GM12878 (cell line): ENCODE data around the gene APLP2. TPM values are rescaled to one million over a fixed set of nuclear protein-coding genes. Genes with fewer than 3 reads are reported as not detected.

Experiments used
- ATAC-seq: fragments of 200-7000 bp; cut with Tn5 transposase; 3 replicates; pipeline ENCODE4 v1.9.1; 2020; ENCODE audit warnings: mild to moderate bottlenecking, moderate library complexity
- BruUV-seq: library from RNA; stranded (reverse); fragments of 400-500 nt; replicated peaks from 2 replicates; lab custom pipeline; 2021; lab: Mats Ljungman, UMichigan
- CTCF ChIA-PET: fragments of 300-600 bp; sonication (Branson Sonifier 250); formaldehyde crosslinking; extraction: SDS; loops from one replicate; lab custom pipeline; 2021; ENCODE audit warnings: inconsistent platforms; lab: Yijun Ruan, JAX
- POLR2A ChIA-PET: fragments of 350-600 bp; formaldehyde crosslinking; extraction: SDS; loops from one replicate; lab custom pipeline; 2021; ENCODE audit warnings: inconsistent platforms; lab: Charles Lee
- RAD21 ChIA-PET: fragments of 300-600 bp; sonication (Branson Sonifier 250); formaldehyde crosslinking; loops from one replicate; lab custom pipeline; 2023; ENCODE audit warnings: antibody characterized with exemption; ENCODE audit not compliant: unreplicated experiment; lab: Charles Lee
- SMC1A ChIA-PET: fragments of 300-600 bp; sonication (Branson Sonifier 250); formaldehyde crosslinking; loops from one replicate; lab custom pipeline; 2023; ENCODE audit not compliant: unreplicated experiment, uncharacterized antibody; lab: Charles Lee
- DNase-seq: peaks from one replicate; pipeline ENCODE4 v3.0.0-alpha.2; 2011; ENCODE audit warnings: low read depth, low spot score
- FAIRE-seq: peaks from 3 replicates; lab custom pipeline; 2011; peaks lifted over from hg19 to GRCh38; lab: Jason Lieb, UNC
- H2AFZ ChIP-seq: 2 replicates; pipeline ENCODE4 v1.6.0; 2011; ENCODE audit warnings: low read depth, low read length, control low read depth; ENCODE audit not compliant: control insufficient read depth
- H3K27ac ChIP-seq: 2 replicates; pipeline ENCODE4 v1.5.1; 2011; ENCODE audit warnings: control low read depth; ENCODE audit not compliant: control insufficient read depth, insufficient read depth
- H3K27me3 ChIP-seq, 2 experiments: replicated peaks in 1 of 2; 2 replicates each; pipeline versions ENCODE4 v1.6.0 to v1.6.1; 2011; ENCODE audit warnings: low read length in 1 of 2; ENCODE audit not compliant: control insufficient read depth in 2 of 2, insufficient read depth in 2 of 2
- H3K36me3 ChIP-seq, 2 experiments: 2 replicates each; pipeline ENCODE4 v1.5.1; 2011; ENCODE audit warnings: low read length in 1 of 2; ENCODE audit not compliant: control insufficient read depth in 2 of 2, insufficient read depth in 2 of 2
- H3K4me1 ChIP-seq: 2 replicates; pipeline ENCODE4 v1.6.1; 2011; ENCODE audit warnings: mild to moderate bottlenecking, low read length, moderate library complexity, mixed read lengths; ENCODE audit not compliant: control insufficient read depth, insufficient read depth
- H3K4me2 ChIP-seq: 2 replicates; pipeline ENCODE4 v1.6.0; 2011; ENCODE audit warnings: control low read depth; ENCODE audit not compliant: control insufficient read depth, insufficient read depth
- H3K4me3 ChIP-seq: fragments of 200-600 bp; sonication (generic); 2 replicates; pipeline ENCODE4 v1.5.1; 2016
- H3K79me2 ChIP-seq: 2 replicates; pipeline ENCODE4 v1.6.0; 2011; ENCODE audit warnings: low read length; ENCODE audit not compliant: control insufficient read depth, insufficient read depth
- H3K9ac ChIP-seq: 2 replicates; pipeline ENCODE4 v1.8.0; 2011; ENCODE audit warnings: low read length, control low read depth, mixed read lengths; ENCODE audit not compliant: control insufficient read depth, insufficient read depth
- H3K9me3 ChIP-seq: replicated peaks from 3 replicates; pipeline ENCODE4 v1.5.1; 2011; ENCODE audit warnings: mild to moderate bottlenecking, low read length; ENCODE audit not compliant: control insufficient read depth, insufficient read depth
- H4K20me1 ChIP-seq: 2 replicates; pipeline ENCODE4 v1.6.0; 2011; ENCODE audit not compliant: control insufficient read depth, insufficient read depth
- EGR1 ChIP-seq, 2 experiments: IDR thresholded peaks; 1 replicate in 1 of 2; 2 replicates in 1 of 2; pipeline ENCODE4 v1.6.1; 2011 to 2012; ENCODE audit warnings: low read depth in 2 of 2, low read length in 2 of 2, borderline replicate concordance in 1 of 2, mild to moderate bottlenecking in 1 of 2, moderate library complexity in 1 of 2
- NR2C1 ChIP-seq: fragments of 450-650 bp; IDR thresholded peaks from 2 replicates; pipeline ENCODE4 v1.6.1; 2017; ENCODE audit warnings: antibody characterized with exemption, mild to moderate bottlenecking, moderate library complexity
- RAD21 ChIP-seq: IDR thresholded peaks from 2 replicates; pipeline ENCODE4 v1.6.1; 2011; ENCODE audit warnings: mild to moderate bottlenecking, low read depth, low read length, moderate library complexity; ENCODE audit not compliant: insufficient read depth
- RB1 ChIP-seq: fragments of 450-650 bp; formaldehyde crosslinking; IDR thresholded peaks from 2 replicates; pipeline ENCODE4 v1.6.1; 2017; ENCODE audit warnings: mild to moderate bottlenecking, borderline replicate concordance
- ZNF217 ChIP-seq: fragments of 450-650 bp; IDR thresholded peaks from 2 replicates; pipeline ENCODE4 v1.6.1; 2017; ENCODE audit warnings: antibody characterized with exemption, mild to moderate bottlenecking
- WGBS: methylation state at CpG from one replicate; pipeline ENCODE4 v1.1.6; 2016; ENCODE audit warnings: low lambda C conversion rate; ENCODE audit not compliant: insufficient replicate concordance, insufficient coverage; ENCODE audit errors: missing lambda C conversion rate; 5-methylcytosine and 5-hydroxymethylcytosine counted together
- in situ Hi-C: fragments of 300-500 bp; cut with MboI; formaldehyde crosslinking; loops from 9 replicates; pipeline ENCODE4 v1.14.3; 2018; ENCODE audit warnings: mixed read lengths
- intact Hi-C: fragments of 100-400 bp; cut with micrococcal nuclease; formaldehyde crosslinking; loops from one replicate; pipeline ENCODE4 v1.14.2; 2022; ENCODE audit not compliant: unreplicated experiment
- polyA plus RNA-seq, 11 experiments: library from polyadenylated mRNA; depleted of rRNA in 4 of 11; unstranded in 6 of 11; stranded (reverse) in 5 of 11; fragments of >200 nt; fragmentation: Nextera tagmentation in 4 of 11; fragmentation: Illumina TruSeq in 1 of 11; extraction: Ambion mirVana in 4 of 11; extraction: Trizol in 1 of 11; gene quantifications; 1 replicate in 1 of 11; 2 replicates in 10 of 11; pipeline versions ENCODE4 v1.2.1 to v1.2.3, GENCODE V29; 2011 to 2016; ENCODE audit warnings: inconsistent platforms in 2 of 11, missing spikeins in 2 of 11, low read depth in 1 of 11
- total RNA-seq, 4 experiments: library from RNA; depleted of rRNA in 3 of 4; stranded (reverse); fragments of >200 nt in 3 of 4; fragmentation: Illumina TruSeq in 1 of 4; extraction: Trizol in 1 of 4; gene quantifications; 2 replicates each; pipeline versions ENCODE4 v1.2.1 to v1.2.3, GENCODE V29; 2013 to 2021
- TF ChIP-seq, protein P1 (sequence below), 3 experiments: IDR thresholded peaks in 2 of 3; conservative IDR thresholded peaks in 1 of 3; 2 replicates each; pipeline ENCODE4 v1.5.1; 2011; ENCODE audit warnings: low read depth in 3 of 3, low read length in 3 of 3, mild to moderate bottlenecking in 3 of 3, control low read depth in 2 of 3, moderate library complexity in 2 of 3, inconsistent platforms in 1 of 3, mixed read lengths in 1 of 3; ENCODE audit not compliant: control insufficient read depth in 2 of 3, insufficient read depth in 1 of 3; ENCODE audit errors: extremely low read depth in 1 of 3
- TF ChIP-seq, protein P2 (sequence below): fragments of 450-650 bp; IDR thresholded peaks from 2 replicates; pipeline ENCODE4 v1.6.1; 2016; ENCODE audit warnings: mild to moderate bottlenecking

The APLP2 gene
- total and polyA plus RNA-seq, 10 of the 15 experiments (the other 5 are each of a cell fraction or from before 2014, with no cell fraction given) = 2.3 to 38.8 (median 21.3) TPM

DNA sequence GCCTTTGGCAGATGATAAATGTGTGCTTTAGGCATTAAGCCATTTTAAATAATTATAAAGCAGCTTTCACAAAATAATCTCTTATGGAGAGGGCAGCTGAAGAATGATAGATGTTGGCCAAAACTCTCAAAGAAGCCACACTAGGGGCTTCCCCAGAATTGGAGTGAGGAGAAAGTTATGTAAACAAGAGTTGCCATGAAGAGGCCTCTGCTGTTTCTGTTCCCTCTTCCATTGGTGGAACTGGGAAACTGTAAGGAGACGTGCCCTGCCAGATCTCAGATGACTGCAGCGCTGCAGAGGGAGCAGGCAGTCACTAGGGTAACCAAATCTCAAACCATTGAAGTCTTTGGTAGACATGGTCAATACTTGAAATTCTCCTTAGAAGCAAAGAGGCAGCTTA, 19.4 kb upstream of the APLP2 start:
- no peak for FAIRE-seq
- POLR2A ChIA-PET = no interaction called here
- 33% methylated on average over 2 of the region's 2 CpGs for WGBS

More for the DNA sequence above, 19.4 kb upstream of the APLP2 start:
- Histone ChIP-seq H3K9ac (no peak overlapping the region), H3K4me2 (no peak overlapping the region), H4K20me1 (no peaks in the 10 kb centered on the region), H3K36me3 (no peaks in the 10 kb centered on the region), H3K9me3 (no peaks in the 10 kb centered on the region), H3K4me3 (no peak overlapping the region), H2AFZ (no peak overlapping the region), H3K79me2 (no peaks in the 10 kb centered on the region), H3K27me3 (peaks cover 0 to 2% of the 10 kb centered on the region in 2 experiments; a peak in 2 of 4 replicates), H3K4me1 (no peaks in the 10 kb centered on the region), H3K27ac (no peak overlapping the region)
- in situ Hi-C loops (no loop called here), intact Hi-C loops (no loop called here)
- RAD21 ChIA-PET = interaction anchor here (1.1 to 1.2 kb wide), 2 partner anchors 46 to 82 kb away, joined by 3 read pairs; no protein-coding TSS in a partner anchor
- no peak for TF ChIP-seq NR2C1
- TF ChIP-seq, protein P1, sequence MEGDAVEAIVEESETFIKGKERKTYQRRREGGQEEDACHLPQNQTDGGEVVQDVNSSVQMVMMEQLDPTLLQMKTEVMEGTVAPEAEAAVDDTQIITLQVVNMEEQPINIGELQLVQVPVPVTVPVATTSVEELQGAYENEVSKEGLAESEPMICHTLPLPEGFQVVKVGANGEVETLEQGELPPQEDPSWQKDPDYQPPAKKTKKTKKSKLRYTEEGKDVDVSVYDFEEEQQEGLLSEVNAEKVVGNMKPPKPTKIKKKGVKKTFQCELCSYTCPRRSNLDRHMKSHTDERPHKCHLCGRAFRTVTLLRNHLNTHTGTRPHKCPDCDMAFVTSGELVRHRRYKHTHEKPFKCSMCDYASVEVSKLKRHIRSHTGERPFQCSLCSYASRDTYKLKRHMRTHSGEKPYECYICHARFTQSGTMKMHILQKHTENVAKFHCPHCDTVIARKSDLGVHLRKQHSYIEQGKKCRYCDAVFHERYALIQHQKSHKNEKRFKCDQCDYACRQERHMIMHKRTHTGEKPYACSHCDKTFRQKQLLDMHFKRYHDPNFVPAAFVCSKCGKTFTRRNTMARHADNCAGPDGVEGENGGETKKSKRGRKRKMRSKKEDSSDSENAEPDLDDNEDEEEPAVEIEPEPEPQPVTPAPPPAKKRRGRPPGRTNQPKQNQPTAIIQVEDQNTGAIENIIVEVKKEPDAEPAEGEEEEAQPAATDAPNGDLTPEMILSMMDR (IDR thresholded peaks at IDR 0.05 in 2 of 3, conservative IDR thresholded peaks at IDR 0.05 in 1 of 3; ENCODE audit: control insufficient read depth in 2 of 3, extremely low read depth in 1 of 3, insufficient read depth in 1 of 3, low read depth in 3 of 3, low read length in 3 of 3) = no peak
- no peak for TF ChIP-seq EGR1 (IDR thresholded peaks at IDR 0.05; ENCODE audit: borderline replicate concordance in 1 of 2, low read depth in 2 of 2, low read length in 2 of 2)
- no peak for TF ChIP-seq RB1
- TF ChIP-seq, protein P2, sequence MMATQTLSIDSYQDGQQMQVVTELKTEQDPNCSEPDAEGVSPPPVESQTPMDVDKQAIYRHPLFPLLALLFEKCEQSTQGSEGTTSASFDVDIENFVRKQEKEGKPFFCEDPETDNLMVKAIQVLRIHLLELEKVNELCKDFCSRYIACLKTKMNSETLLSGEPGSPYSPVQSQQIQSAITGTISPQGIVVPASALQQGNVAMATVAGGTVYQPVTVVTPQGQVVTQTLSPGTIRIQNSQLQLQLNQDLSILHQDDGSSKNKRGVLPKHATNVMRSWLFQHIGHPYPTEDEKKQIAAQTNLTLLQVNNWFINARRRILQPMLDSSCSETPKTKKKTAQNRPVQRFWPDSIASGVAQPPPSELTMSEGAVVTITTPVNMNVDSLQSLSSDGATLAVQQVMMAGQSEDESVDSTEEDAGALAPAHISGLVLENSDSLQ = no peak
- TF ChIP-seq RAD21 = no peak
- TF ChIP-seq ZNF217 = no peak
- ATAC-seq = no peak
- DNase-seq = no peak
- SMC1A ChIA-PET = interaction anchor here (1.7 kb wide), 1 partner anchor 124 kb away, joined by 4 read pairs; no protein-coding TSS in a partner anchor
- no TSS peak for BruUV-seq
- CTCF ChIA-PET = interaction anchor here (1.0 to 1.1 kb wide), 2 partner anchors 20 to 252 kb away, joined by 3 read pairs; no protein-coding TSS in a partner anchor
